HG03025 (cell line): ENCODE data around the gene RGMB.

Source experiments
- ATAC-seq: cut with Tn5 transposase; IDR thresholded peaks from one replicate; pipeline ENCODE4 v1.9.1; 2021; ENCODE audit warnings: mild to moderate bottlenecking, moderate library complexity; ENCODE audit not compliant: unreplicated experiment, low FRiP score

RGMB gene

GRCh38 chr5:98816582-98817222 is 43.2 kb downstream of the RGMB start:
- ATAC-seq: no peak

- no peak for ATAC-seq
These were observed 52.3 kb downstream of the RGMB start for GRCh38 chr5:98825582-98826375.

GRCh38 chr5:98827161-98827560 is 53.7 kb downstream of the RGMB start:
- no peak for ATAC-seq

- no peak for ATAC-seq
These were observed 54.3 kb downstream of the RGMB start for GRCh38 chr5:98827588-98828284.

- ATAC-seq: no peak
These were observed 62.7 kb downstream of the RGMB start for GRCh38 chr5:98836175-98836574.

GRCh38 chr5:98839469-98840383 is 66.3 kb downstream of the RGMB start:
- no peak for ATAC-seq

- no peak for ATAC-seq
These were observed 67.5 kb downstream of the RGMB start for GRCh38 chr5:98840946-98841345.

- ATAC-seq: no peak
These were observed 70.0 kb downstream of the RGMB start for GRCh38 chr5:98843481-98843880.

GRCh38 chr5:98844865-98845264 is 71.4 kb downstream of the RGMB start:
- no peak for ATAC-seq

GRCh38 chr5:98845878-98846277 is 72.4 kb downstream of the RGMB start:
- no peak for ATAC-seq
